Measurements from ENCODE around the gene CNTNAP2. TPM values are rescaled to one million over a fixed set of nuclear protein-coding genes. Genes with fewer than 3 reads are reported as not detected.

CNTNAP2 gene
- total and polyA plus RNA-seq, 9 of the 15 experiments (the other 6 are each of a cell fraction or from before 2014, with no cell fraction given) = 0.04 to 0.62 (median 0.09) TPM; not detected in 4

GRCh38 chr7:146235195-146235594, 118.6 kb downstream of the CNTNAP2 start:
- no peak overlapping the region for H2AFZ ChIP-seq (ENCODE audit: low read depth, low read length)
- no peak for TF ChIP-seq ESRRB (CRISPR knock-in tag; IDR thresholded peaks at IDR 0.05; ENCODE audit: borderline replicate concordance)
- TF ChIP-seq, protein P1, sequence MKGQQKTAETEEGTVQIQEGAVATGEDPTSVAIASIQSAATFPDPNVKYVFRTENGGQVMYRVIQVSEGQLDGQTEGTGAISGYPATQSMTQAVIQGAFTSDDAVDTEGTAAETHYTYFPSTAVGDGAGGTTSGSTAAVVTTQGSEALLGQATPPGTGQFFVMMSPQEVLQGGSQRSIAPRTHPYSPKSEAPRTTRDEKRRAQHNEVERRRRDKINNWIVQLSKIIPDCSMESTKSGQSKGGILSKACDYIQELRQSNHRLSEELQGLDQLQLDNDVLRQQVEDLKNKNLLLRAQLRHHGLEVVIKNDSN (CRISPR knock-in tag; IDR thresholded peaks at IDR 0.05) = no peak
- TF ChIP-seq, protein P2, sequence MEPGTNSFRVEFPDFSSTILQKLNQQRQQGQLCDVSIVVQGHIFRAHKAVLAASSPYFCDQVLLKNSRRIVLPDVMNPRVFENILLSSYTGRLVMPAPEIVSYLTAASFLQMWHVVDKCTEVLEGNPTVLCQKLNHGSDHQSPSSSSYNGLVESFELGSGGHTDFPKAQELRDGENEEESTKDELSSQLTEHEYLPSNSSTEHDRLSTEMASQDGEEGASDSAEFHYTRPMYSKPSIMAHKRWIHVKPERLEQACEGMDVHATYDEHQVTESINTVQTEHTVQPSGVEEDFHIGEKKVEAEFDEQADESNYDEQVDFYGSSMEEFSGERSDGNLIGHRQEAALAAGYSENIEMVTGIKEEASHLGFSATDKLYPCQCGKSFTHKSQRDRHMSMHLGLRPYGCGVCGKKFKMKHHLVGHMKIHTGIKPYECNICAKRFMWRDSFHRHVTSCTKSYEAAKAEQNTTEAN (CRISPR knock-in tag; IDR thresholded peaks at IDR 0.05) = no peak
- no peak for TF ChIP-seq KLF16 (IDR thresholded peaks at IDR 0.05)
- TF ChIP-seq, protein P3, sequence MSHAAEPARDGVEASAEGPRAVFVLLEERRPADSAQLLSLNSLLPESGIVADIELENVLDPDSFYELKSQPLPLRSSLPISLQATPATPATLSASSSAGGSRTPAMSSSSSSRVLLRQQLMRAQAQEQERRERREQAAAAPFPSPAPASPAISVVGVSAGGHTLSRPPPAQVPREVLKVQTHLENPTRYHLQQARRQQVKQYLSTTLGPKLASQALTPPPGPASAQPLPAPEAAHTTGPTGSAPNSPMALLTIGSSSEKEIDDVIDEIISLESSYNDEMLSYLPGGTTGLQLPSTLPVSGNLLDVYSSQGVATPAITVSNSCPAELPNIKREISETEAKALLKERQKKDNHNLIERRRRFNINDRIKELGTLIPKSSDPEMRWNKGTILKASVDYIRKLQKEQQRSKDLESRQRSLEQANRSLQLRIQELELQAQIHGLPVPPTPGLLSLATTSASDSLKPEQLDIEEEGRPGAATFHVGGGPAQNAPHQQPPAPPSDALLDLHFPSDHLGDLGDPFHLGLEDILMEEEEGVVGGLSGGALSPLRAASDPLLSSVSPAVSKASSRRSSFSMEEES (CRISPR knock-in tag; IDR thresholded peaks at IDR 0.05) = no peak
- no peak for TF ChIP-seq CTCFL (IDR thresholded peaks at IDR 0.05; ENCODE audit: borderline replicate concordance, insufficient read depth, low read depth, low read length, poor library complexity, severe bottlenecking)
- TF ChIP-seq XRCC5 (IDR thresholded peaks at IDR 0.05; ENCODE audit: low read depth, low read length) = no peak
- TF ChIP-seq ZNF316 (IDR thresholded peaks at IDR 0.05) = no peak
- TF ChIP-seq CHD4 (IDR thresholded peaks at IDR 0.05; ENCODE audit: insufficient read depth, insufficient replicate concordance, low read depth, low read length, poor library complexity, severe bottlenecking) = no peak
- H3K36me3 ChIP-seq (ENCODE audit: control insufficient read depth, insufficient read depth, low read length) = no peaks in the 10 kb centered on the region
- H3K9me1 ChIP-seq (ENCODE audit: control insufficient read depth, insufficient read depth, low read length) = no peaks in the 10 kb centered on the region
- H4K20me1 ChIP-seq (replicated peaks; ENCODE audit: control insufficient read depth, insufficient read depth, low read length) = no peaks in the 10 kb centered on the region
- no peaks in the 10 kb centered on the region; the same call in 1 of the 2 replicates for H3K9me3 ChIP-seq (replicated peaks; ENCODE audit: control insufficient read depth, insufficient read depth, low read depth, low read length)
- no peak overlapping the region for H3K9ac ChIP-seq (ENCODE audit: insufficient read depth in 1 of 2, low read depth in 2 of 2, low read length in 2 of 2)
- H3K79me2 ChIP-seq (ENCODE audit: control insufficient read depth, insufficient read depth, low read length) = no peaks in the 10 kb centered on the region
- DNase-seq (ENCODE audit: extremely low read depth in 1 of 4, low spot score in 3 of 4) (no peak), FAIRE-seq (no peak), ATAC-seq (no peak)
- BruUV-seq (replicated peaks) = no TSS peak
- intact Hi-C loops (cut with micrococcal nuclease) = no loop called here
- ChIA-PET CTCF (ENCODE audit: low intra/inter-chr PET ratio) (no interaction called here), POLR2A (no interaction called here)
- WGBS (ENCODE audit: insufficient coverage, low coverage, missing lambda C conversion rate) = 0% methylated on average over 1 of the region's 1 CpG
- in situ Hi-C loops (cut with MboI) = no loop called here
- H3K27me3 ChIP-seq (ENCODE audit: control insufficient read depth in 2 of 2, insufficient read depth in 2 of 2, low read length in 2 of 2) = no peaks in the 10 kb centered on the region
- H3K4me2 ChIP-seq (ENCODE audit: insufficient read depth, low read length) = no peak overlapping the region
- no peak overlapping the region for H3K27ac ChIP-seq (ENCODE audit: extremely low read depth, low read depth, low read length)
- no peaks in the 10 kb centered on the region for H3K4me1 ChIP-seq (replicated peaks in 1 of 2; ENCODE audit: control insufficient read depth in 2 of 2, insufficient read depth in 2 of 2, low read length in 2 of 2)
- H3K4me3 ChIP-seq = no peak overlapping the region
